ENCODE data around the gene TBC1D32.
"Not testable (repeated sequence)": the region's sequence is repeated elsewhere in the genome, so short reads cannot be mapped to it uniquely, and the experiment has no call there.

Gene TBC1D32

GRCh38 chr6:121314381-121315112, 19.7 kb downstream of the TBC1D32 start:
- no peak overlapping the region for H3K27ac ChIP-seq (ENCODE audit: low read depth, low read length)
- no peaks in the 10 kb centered on the region for H3K4me1 ChIP-seq (ENCODE audit: insufficient read depth, low read length)
- no peak overlapping the region for H3K4me3 ChIP-seq (ENCODE audit: low read depth in 1 of 2, low read length in 2 of 2)
- no peaks in the 10 kb centered on the region for H3K36me3 ChIP-seq (ENCODE audit: insufficient read depth, low read length)
- no peaks in the 10 kb centered on the region for H3K27me3 ChIP-seq (ENCODE audit: control insufficient read depth in 1 of 2, insufficient read depth in 2 of 2, low read length in 2 of 2)
- H3K9ac ChIP-seq (ENCODE audit: low read length) = no peak overlapping the region
- H3K9me3 ChIP-seq (ENCODE audit: low read length) = no peaks in the 10 kb centered on the region

DNA sequence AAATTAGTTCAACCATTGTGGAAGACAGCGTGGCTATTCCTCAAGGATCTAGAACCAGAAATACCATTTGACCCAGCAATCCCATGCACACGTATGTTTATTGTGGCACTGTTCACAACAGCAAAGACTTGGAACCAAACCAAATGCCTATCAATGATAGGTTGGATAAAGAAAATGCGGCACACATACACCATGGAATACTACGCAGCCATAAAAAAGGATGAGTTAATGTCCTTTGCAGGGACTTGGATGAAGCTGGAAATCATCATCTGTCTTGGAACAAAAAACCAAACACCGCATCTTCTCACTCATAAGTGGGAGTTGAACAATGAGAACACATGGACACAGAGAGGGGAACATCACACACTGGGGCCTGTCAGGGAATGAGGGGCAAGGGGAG, 22.5 kb downstream of the TBC1D32 start:
- H3K27ac ChIP-seq (ENCODE audit: low read depth, low read length); H3K27me3 ChIP-seq (ENCODE audit: control insufficient read depth in 1 of 2, insufficient read depth in 2 of 2, low read length in 2 of 2); H3K4me3 ChIP-seq (ENCODE audit: low read depth in 1 of 2, low read length in 2 of 2); H3K9me3 ChIP-seq (ENCODE audit: low read length); H3K9ac ChIP-seq (ENCODE audit: low read length); H3K4me1 ChIP-seq (ENCODE audit: insufficient read depth, low read length); H3K36me3 ChIP-seq (ENCODE audit: insufficient read depth, low read length): not testable (repeated sequence)

DNA sequence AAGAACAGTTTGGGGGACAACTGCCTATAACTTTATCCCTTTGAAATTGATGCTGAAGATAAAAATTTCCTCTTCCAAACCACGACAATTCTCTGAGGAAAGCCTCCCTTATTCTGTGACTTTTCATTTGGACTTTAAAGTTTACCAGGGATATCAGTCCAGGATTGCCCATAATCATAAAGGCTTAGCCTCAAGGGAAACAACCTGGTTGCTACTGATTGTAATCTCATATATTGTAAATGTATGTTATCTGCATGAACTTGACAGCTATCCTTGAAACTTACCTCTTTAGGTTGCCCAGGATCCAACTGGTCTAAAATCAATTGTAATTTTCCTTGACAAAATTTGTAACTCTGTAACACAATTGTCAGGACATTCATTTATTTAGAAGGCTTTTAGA, 23.8 kb downstream of the TBC1D32 start:
- H3K27me3 ChIP-seq (ENCODE audit: control insufficient read depth in 1 of 2, insufficient read depth in 2 of 2, low read length in 2 of 2) = no peaks in the 10 kb centered on the region
- no peaks in the 10 kb centered on the region for H3K9me3 ChIP-seq (ENCODE audit: low read length)
- H3K27ac ChIP-seq (ENCODE audit: low read depth, low read length) = no peak overlapping the region
- H3K9ac ChIP-seq (ENCODE audit: low read length) = no peak overlapping the region
- no peak overlapping the region for H3K4me3 ChIP-seq (ENCODE audit: low read depth in 1 of 2, low read length in 2 of 2)
- H3K4me1 ChIP-seq (ENCODE audit: insufficient read depth, low read length) = no peaks in the 10 kb centered on the region
- no peaks in the 10 kb centered on the region for H3K36me3 ChIP-seq (ENCODE audit: insufficient read depth, low read length)

GRCh38 chr6:121309768-121310469, 24.4 kb downstream of the TBC1D32 start:
- no peak overlapping the region for H3K4me3 ChIP-seq (ENCODE audit: low read depth in 1 of 2, low read length in 2 of 2)
- H3K9me3 ChIP-seq (ENCODE audit: low read length) = no peaks in the 10 kb centered on the region
- H3K27me3 ChIP-seq (ENCODE audit: control insufficient read depth in 1 of 2, insufficient read depth in 2 of 2, low read length in 2 of 2) = no peaks in the 10 kb centered on the region
- no peaks in the 10 kb centered on the region for H3K4me1 ChIP-seq (ENCODE audit: insufficient read depth, low read length)
- H3K36me3 ChIP-seq (ENCODE audit: insufficient read depth, low read length) = no peaks in the 10 kb centered on the region
- no peak overlapping the region for H3K27ac ChIP-seq (ENCODE audit: low read depth, low read length)
- H3K9ac ChIP-seq (ENCODE audit: low read length) = no peak overlapping the region

- H3K27me3 ChIP-seq (ENCODE audit: control insufficient read depth in 1 of 2, insufficient read depth in 2 of 2, low read length in 2 of 2) = no peaks in the 10 kb centered on the region
- H3K4me1 ChIP-seq (ENCODE audit: insufficient read depth, low read length) = no peaks in the 10 kb centered on the region
- no peaks in the 10 kb centered on the region for H3K9me3 ChIP-seq (ENCODE audit: low read length)
- no peaks in the 10 kb centered on the region for H3K36me3 ChIP-seq (ENCODE audit: insufficient read depth, low read length)
- H3K4me3 ChIP-seq (ENCODE audit: low read depth in 1 of 2, low read length in 2 of 2) = no peak overlapping the region
- no peak overlapping the region for H3K9ac ChIP-seq (ENCODE audit: low read length)
- H3K27ac ChIP-seq (ENCODE audit: low read depth, low read length) = no peak overlapping the region
Observed at GRCh38 chr6:121305957-121306607, 28.2 kb downstream of the TBC1D32 start.

DNA sequence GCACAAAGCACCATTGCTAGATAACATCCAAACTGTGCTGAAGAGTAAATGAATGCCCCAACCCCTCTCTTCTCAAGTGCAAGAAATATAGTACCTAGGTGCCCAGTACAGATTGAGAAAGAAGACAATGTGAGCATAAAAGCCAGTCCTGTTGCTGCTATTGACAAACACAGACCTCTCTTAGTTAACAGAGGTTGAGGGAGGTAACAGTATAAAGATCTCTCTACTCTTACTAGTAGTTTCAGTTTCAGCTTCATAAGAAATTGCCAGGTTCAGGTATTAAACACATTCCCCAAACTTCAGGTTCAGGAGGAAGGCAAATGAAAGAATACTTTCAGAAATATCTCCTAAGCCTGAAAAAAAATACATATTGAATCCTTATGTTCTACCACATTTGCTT, 31.4 kb downstream of the TBC1D32 start:
- H3K36me3 ChIP-seq (ENCODE audit: insufficient read depth, low read length) = no peaks in the 10 kb centered on the region
- no peak overlapping the region for H3K27ac ChIP-seq (ENCODE audit: low read depth, low read length)
- no peak overlapping the region for H3K9ac ChIP-seq (ENCODE audit: low read length)
- no peaks in the 10 kb centered on the region for H3K9me3 ChIP-seq (ENCODE audit: low read length)
- H3K4me1 ChIP-seq (ENCODE audit: insufficient read depth, low read length) = no peaks in the 10 kb centered on the region
- H3K27me3 ChIP-seq (ENCODE audit: control insufficient read depth in 1 of 2, insufficient read depth in 2 of 2, low read length in 2 of 2) = no peaks in the 10 kb centered on the region
- H3K4me3 ChIP-seq (ENCODE audit: low read depth in 1 of 2, low read length in 2 of 2) = no peak overlapping the region

- H3K27me3 ChIP-seq (ENCODE audit: control insufficient read depth in 1 of 2, insufficient read depth in 2 of 2, low read length in 2 of 2); H3K36me3 ChIP-seq (ENCODE audit: insufficient read depth, low read length); H3K4me3 ChIP-seq (ENCODE audit: low read depth in 1 of 2, low read length in 2 of 2); H3K4me1 ChIP-seq (ENCODE audit: insufficient read depth, low read length); H3K9me3 ChIP-seq (ENCODE audit: low read length); H3K27ac ChIP-seq (ENCODE audit: low read depth, low read length); H3K9ac ChIP-seq (ENCODE audit: low read length): not testable (repeated sequence)
Observed at GRCh38 chr6:121301156-121301555, 33.1 kb downstream of the TBC1D32 start.

- H3K27ac ChIP-seq (ENCODE audit: low read depth, low read length) = no peak overlapping the region
- no peaks in the 10 kb centered on the region for H3K27me3 ChIP-seq (ENCODE audit: control insufficient read depth in 1 of 2, insufficient read depth in 2 of 2, low read length in 2 of 2)
- H3K9ac ChIP-seq (ENCODE audit: low read length) = no peak overlapping the region
- no peak overlapping the region for H3K4me3 ChIP-seq (ENCODE audit: low read depth in 1 of 2, low read length in 2 of 2)
- no peaks in the 10 kb centered on the region for H3K36me3 ChIP-seq (ENCODE audit: insufficient read depth, low read length)
- no peaks in the 10 kb centered on the region for H3K4me1 ChIP-seq (ENCODE audit: insufficient read depth, low read length)
- H3K9me3 ChIP-seq (ENCODE audit: low read length) = no peaks in the 10 kb centered on the region
Observed at GRCh38 chr6:121297694-121298093, 36.6 kb downstream of the TBC1D32 start.

DNA sequence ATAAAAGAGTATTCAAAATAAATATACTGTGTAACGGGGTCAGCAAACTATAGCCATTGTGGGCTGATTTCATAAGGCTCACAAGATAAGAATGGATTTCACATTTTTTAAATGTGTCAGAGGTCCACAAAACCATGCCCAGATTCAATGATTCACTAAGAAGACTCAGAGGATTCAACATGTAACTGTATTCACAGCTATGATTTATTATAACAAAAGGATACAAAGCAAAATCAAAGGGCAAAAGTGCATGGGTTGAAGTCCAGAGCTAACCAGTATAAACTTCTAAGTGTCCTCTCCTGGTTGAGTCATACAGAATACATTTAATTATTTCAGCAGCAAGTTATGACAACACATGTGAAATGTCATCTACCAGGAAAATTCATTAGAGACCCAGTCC, 49.2 kb downstream of the TBC1D32 start:
- Histone ChIP-seq H3K4me1 (ENCODE audit: insufficient read depth, low read length) (no peaks in the 10 kb centered on the region), H3K9ac (ENCODE audit: low read length) (no peak overlapping the region), H3K27ac (ENCODE audit: low read depth, low read length) (no peak overlapping the region), H3K36me3 (ENCODE audit: insufficient read depth, low read length) (no peaks in the 10 kb centered on the region), H3K4me3 (ENCODE audit: low read depth in 1 of 2, low read length in 2 of 2) (no peak overlapping the region), H3K27me3 (ENCODE audit: control insufficient read depth in 1 of 2, insufficient read depth in 2 of 2, low read length in 2 of 2) (no peaks in the 10 kb centered on the region), H3K9me3 (ENCODE audit: low read length) (no peaks in the 10 kb centered on the region)

DNA sequence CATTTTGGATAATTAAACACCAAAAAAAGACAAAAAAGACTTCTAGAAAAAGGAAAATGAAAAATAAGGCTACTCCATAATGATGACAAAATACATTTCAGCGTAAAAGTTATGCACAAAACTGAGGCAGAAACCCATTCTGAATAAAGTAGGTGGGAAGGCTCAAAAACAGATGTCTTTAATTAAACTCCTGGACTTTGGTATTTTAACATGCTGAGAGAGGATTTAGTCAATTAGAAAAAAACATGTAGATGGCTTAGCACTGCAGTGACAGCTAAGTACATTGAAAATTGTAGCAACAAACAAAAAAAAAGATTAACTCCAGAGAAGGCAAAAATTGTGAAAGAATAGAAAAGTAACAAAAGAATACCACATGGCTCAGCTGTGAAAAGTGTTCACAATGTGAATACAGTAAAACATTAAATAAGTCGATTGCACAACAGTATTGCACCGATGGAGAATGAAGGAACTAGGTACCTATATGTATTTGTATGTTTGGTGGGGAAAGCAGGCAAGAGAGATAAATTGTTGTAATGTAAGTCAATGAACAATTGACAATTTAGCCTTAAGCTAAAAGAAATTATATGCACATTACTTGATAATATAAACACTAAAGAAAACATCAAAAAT, 59.5 kb downstream of the TBC1D32 start:
- Histone ChIP-seq H3K36me3 (ENCODE audit: insufficient read depth, low read length) (no peaks in the 10 kb centered on the region), H3K27me3 (ENCODE audit: control insufficient read depth in 1 of 2, insufficient read depth in 2 of 2, low read length in 2 of 2) (no peaks in the 10 kb centered on the region), H3K4me1 (ENCODE audit: insufficient read depth, low read length) (no peaks in the 10 kb centered on the region), H3K9me3 (ENCODE audit: low read length) (no peaks in the 10 kb centered on the region), H3K4me3 (ENCODE audit: low read depth in 1 of 2, low read length in 2 of 2) (no peak overlapping the region), H3K27ac (ENCODE audit: low read depth, low read length) (no peak overlapping the region), H3K9ac (ENCODE audit: low read length) (no peak overlapping the region)

- no peaks in the 10 kb centered on the region for H3K4me1 ChIP-seq (ENCODE audit: insufficient read depth, low read length)
- H3K4me3 ChIP-seq (ENCODE audit: low read depth in 1 of 2, low read length in 2 of 2) = no peak overlapping the region
- no peak overlapping the region for H3K9ac ChIP-seq (ENCODE audit: low read length)
- no peaks in the 10 kb centered on the region for H3K27me3 ChIP-seq (ENCODE audit: control insufficient read depth in 1 of 2, insufficient read depth in 2 of 2, low read length in 2 of 2)
- no peaks in the 10 kb centered on the region for H3K36me3 ChIP-seq (ENCODE audit: insufficient read depth, low read length)
- peaks cover 3% of the 10 kb centered on the region for H3K9me3 ChIP-seq (ENCODE audit: low read length)
- H3K27ac ChIP-seq (ENCODE audit: low read depth, low read length) = no peak overlapping the region
Observed at GRCh38 chr6:121263742-121264141, 70.5 kb downstream of the TBC1D32 start.
